HTR-8/SVneo (cell line): ENCODE results near the gene TMEFF1.
"Not testable (repeated sequence)": the region's sequence is repeated elsewhere in the genome, so short reads cannot be mapped to it uniquely, and the experiment has no call there.

Source experiments
- DNase-seq: peaks from one replicate; pipeline ENCODE4 v3.0.0; 2011; ENCODE audit warnings: low spot score, mixed read lengths; ENCODE audit not compliant: insufficient read length
- FAIRE-seq: peaks from 2 replicates; lab custom pipeline; 2011; peaks lifted over from hg19 to GRCh38; lab: Jason Lieb, UNC

The TMEFF1 gene

GRCh38 chr9:100486479-100487176, 13.7 kb downstream of the TMEFF1 start:
- FAIRE-seq, result no peak
- no peak for DNase-seq

GRCh38 chr9:100488177-100488576, 15.2 kb downstream of the TMEFF1 start:
- FAIRE-seq, result no peak

GRCh38 chr9:100489836-100490235, 16.9 kb downstream of the TMEFF1 start:
- FAIRE-seq (no peak), DNase-seq (no peak)

More at GRCh38 chr9:100488177-100488576, 15.2 kb downstream of the TMEFF1 start:
- no peak for DNase-seq

- no peak for DNase-seq
- no peak for FAIRE-seq
Measured at GRCh38 chr9:100492952-100493351, 20.0 kb downstream of the TMEFF1 start.

- FAIRE-seq, result no peak
- no peak for DNase-seq
Measured at GRCh38 chr9:100498592-100498991, 25.6 kb downstream of the TMEFF1 start.

GRCh38 chr9:100499460-100499859, 26.5 kb downstream of the TMEFF1 start:
- no peak for DNase-seq
- FAIRE-seq, result no peak

GRCh38 chr9:100499866-100500265, 26.9 kb downstream of the TMEFF1 start:
- DNase-seq (no peak), FAIRE-seq (no peak)

- FAIRE-seq (peak; percentile 77), DNase-seq (peak; percentile 57)
Measured at GRCh38 chr9:100505564-100506159, 32.7 kb downstream of the TMEFF1 start.

GRCh38 chr9:100507350-100507749, 34.4 kb downstream of the TMEFF1 start:
- DNase-seq, FAIRE-seq: not testable (repeated sequence)

GRCh38 chr9:100511205-100511604, 38.3 kb downstream of the TMEFF1 start:
- no peak for FAIRE-seq
- no peak for DNase-seq

GRCh38 chr9:100515578-100516494, 42.9 kb downstream of the TMEFF1 start:
- no peak for FAIRE-seq
- no peak for DNase-seq

GRCh38 chr9:100521282-100521681, 48.3 kb downstream of the TMEFF1 start:
- no peak for FAIRE-seq
- no peak for DNase-seq

GRCh38 chr9:100525563-100525962, 52.6 kb downstream of the TMEFF1 start:
- FAIRE-seq (no peak), DNase-seq (no peak)

- DNase-seq, FAIRE-seq: not testable (repeated sequence)
Measured at GRCh38 chr9:100527180-100527794, 54.3 kb downstream of the TMEFF1 start.

GRCh38 chr9:100534401-100534800, 61.5 kb downstream of the TMEFF1 start:
- no peak for FAIRE-seq
- no peak for DNase-seq

GRCh38 chr9:100540327-100540726, 67.4 kb downstream of the TMEFF1 start:
- DNase-seq (no peak), FAIRE-seq (no peak)

- FAIRE-seq (no peak), DNase-seq (no peak)
Measured at GRCh38 chr9:100549048-100549447, 76.1 kb downstream of the TMEFF1 start.

- DNase-seq (no peak), FAIRE-seq (no peak)
Measured at GRCh38 chr9:100554935-100555401, 82.0 kb downstream of the TMEFF1 start.

- no peak for DNase-seq
- FAIRE-seq, result no peak
Measured at GRCh38 chr9:100555471-100555870, 82.5 kb downstream of the TMEFF1 start.

- DNase-seq, result no peak
- no peak for FAIRE-seq
Measured at GRCh38 chr9:100557053-100557452, 84.1 kb downstream of the TMEFF1 start.
